H1 (cell line): ENCODE measurements around the gene CLEC10A. TPM values are rescaled to one million over a fixed set of nuclear protein-coding genes. Genes with fewer than 3 reads are reported as not detected.

Experiments
- CHD1 ChIP-seq: IDR thresholded peaks from 2 replicates; pipeline ENCODE4 v1.6.1; 2012; ENCODE audit warnings: low read depth, low read length, improper control_type of control experiment
- CREB1 ChIP-seq: IDR thresholded peaks from 2 replicates; pipeline ENCODE4 v1.6.1; 2012; ENCODE audit warnings: inconsistent platforms
- POLR2A ChIP-seq, 2 experiments: IDR thresholded peaks; 1 replicate in 1 of 2; 2 replicates in 1 of 2; pipeline ENCODE4 v1.6.1; 2011; ENCODE audit warnings: low read depth in 2 of 2, low read length in 2 of 2, mild to moderate bottlenecking in 2 of 2; ENCODE audit errors: control extremely low read depth in 1 of 2
- POLR2AphosphoS5 ChIP-seq: IDR thresholded peaks from 2 replicates; pipeline ENCODE4 v1.6.1; 2011; ENCODE audit warnings: low read depth, low read length
- SP4 ChIP-seq: IDR thresholded peaks from 2 replicates; pipeline ENCODE4 v1.6.1; 2012; ENCODE audit warnings: low read length, inconsistent platforms
- USF2 ChIP-seq: IDR thresholded peaks from 2 replicates; pipeline ENCODE4 v1.6.1; 2011; ENCODE audit warnings: low read length, improper control_type of control experiment
- polyA plus RNA-seq, 7 experiments: library from polyadenylated mRNA; depleted of rRNA in 3 of 7; stranded (reverse) in 5 of 7; unstranded in 2 of 7; fragments of >200 nt in 5 of 7; fragments of 200-250 nt in 2 of 7; gene quantifications; 1 replicate in 5 of 7; 2 replicates in 1 of 7; 4 replicates in 1 of 7; pipeline versions ENCODE4 v1.2.1 to v1.2.3, GENCODE V29; 2011 to 2013; ENCODE audit warnings: missing spikeins in 2 of 7, mixed read lengths in 2 of 7
- total RNA-seq: library from RNA; stranded (reverse); fragmentation: NEBNext Ultra II Directional; extraction: Animal tissue kit (Norgen Biotek cat#: 25700); gene quantifications from 2 replicates; pipeline ENCODE4 v1.2.1, GENCODE V29; 2021

The CLEC10A gene
- total and polyA plus RNA-seq, 2 of the 8 experiments (the other 6 are each of a cell fraction or from before 2014, with no cell fraction given): not detected

DNA sequence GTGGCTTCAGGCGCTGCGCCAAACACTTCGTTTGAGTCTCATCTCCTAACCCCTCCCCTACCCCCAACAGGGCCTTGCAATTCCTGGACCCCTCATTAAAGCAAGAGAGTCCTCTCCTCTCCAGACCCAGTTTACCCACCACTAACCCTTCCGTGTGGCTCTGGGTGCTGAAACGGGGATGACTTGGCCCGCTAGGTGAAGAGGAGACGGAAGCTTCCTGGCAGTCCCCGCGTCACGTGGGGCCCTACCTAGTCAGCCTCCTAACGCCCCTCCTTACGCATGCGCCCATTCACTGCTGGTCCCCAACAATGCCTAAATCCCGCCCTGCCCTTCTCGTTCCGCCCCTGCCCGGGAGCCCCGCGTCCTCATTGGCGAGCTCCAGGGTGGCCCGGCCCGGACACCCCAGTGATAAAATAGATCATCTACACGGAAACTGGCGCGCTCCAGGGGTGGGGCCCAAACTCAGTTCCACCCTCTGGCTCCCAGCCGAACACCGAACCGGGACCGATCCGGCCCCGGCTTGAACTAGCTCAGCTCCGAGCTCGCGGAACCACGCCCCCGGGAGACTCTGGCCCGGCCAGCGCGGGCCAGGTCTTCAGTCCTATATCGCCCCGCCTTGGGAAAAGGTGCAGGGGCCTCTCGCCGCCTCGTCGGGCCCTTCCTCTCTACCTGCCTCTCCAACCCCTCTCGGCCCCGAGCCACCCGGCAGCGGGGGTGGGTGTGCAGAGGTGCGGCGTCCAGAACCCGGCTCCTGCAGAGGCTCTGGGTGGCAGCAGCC, 44.3 kb downstream of the CLEC10A start, which contains the start of gene SLC16A13 (continued):
- TF ChIP-seq USF2: peak; percentile 97
- peak; percentile 68; the same call in 1 of the 2 replicates for TF ChIP-seq SP4
- TF ChIP-seq POLR2A (IDR thresholded peaks at IDR 0.05; ENCODE audit: control extremely low read depth in 1 of 2, low read depth in 2 of 2, low read length in 2 of 2): peak in 1 of 2 experiments; percentile 50; a peak in 1 of 3 replicates
- peak; percentile 63; the same call in 1 of the 2 replicates for TF ChIP-seq POLR2AphosphoS5
- TF ChIP-seq CHD1: no peak
- TF ChIP-seq CREB1: peak; percentile 49; the same call in 1 of the 2 replicates
